ENCODE measurements around the gene PRKACB. TPM values are rescaled to one million over a fixed set of nuclear protein-coding genes. Genes with fewer than 3 reads are reported as not detected.

Gene PRKACB
- total RNA-seq, 1 donor from 2014 or later, result 35.4 TPM

Other genes with a start within 250 kb of the PRKACB start
- 6.8 and 8.6 TPM in 2 replicates for gene TTLL7, start 145.1 kb upstream of the PRKACB start, total RNA-seq
- gene SAMD13, start 157.4 kb downstream of the PRKACB start, total RNA-seq, result 0.81 and 0.99 TPM in 2 replicates